Mammary epithelial cell (primary cell): ENCODE results near the gene TRIM54.

ENCODE experiments used
- EZH2 ChIP-seq: IDR thresholded peaks from 2 replicates; pipeline ENCODE4 v1.6.1; 2012; ENCODE audit warnings: low read length, inconsistent platforms, borderline replicate concordance
- TF ChIP-seq, protein P1 (sequence below), 2 donors: IDR thresholded peaks in 1 of 2; conservative IDR thresholded peaks in 1 of 2; 2 replicates each; pipeline ENCODE4 v1.5.1; 2011 to 2012; ENCODE audit warnings: inconsistent platforms in 2 of 2, low read length in 2 of 2, mild to moderate bottlenecking in 2 of 2, control low read depth in 1 of 2, low read depth in 1 of 2; ENCODE audit not compliant: insufficient read depth in 1 of 2; ENCODE audit errors: extremely low read depth in 1 of 2

- TF ChIP-seq, protein P1, sequence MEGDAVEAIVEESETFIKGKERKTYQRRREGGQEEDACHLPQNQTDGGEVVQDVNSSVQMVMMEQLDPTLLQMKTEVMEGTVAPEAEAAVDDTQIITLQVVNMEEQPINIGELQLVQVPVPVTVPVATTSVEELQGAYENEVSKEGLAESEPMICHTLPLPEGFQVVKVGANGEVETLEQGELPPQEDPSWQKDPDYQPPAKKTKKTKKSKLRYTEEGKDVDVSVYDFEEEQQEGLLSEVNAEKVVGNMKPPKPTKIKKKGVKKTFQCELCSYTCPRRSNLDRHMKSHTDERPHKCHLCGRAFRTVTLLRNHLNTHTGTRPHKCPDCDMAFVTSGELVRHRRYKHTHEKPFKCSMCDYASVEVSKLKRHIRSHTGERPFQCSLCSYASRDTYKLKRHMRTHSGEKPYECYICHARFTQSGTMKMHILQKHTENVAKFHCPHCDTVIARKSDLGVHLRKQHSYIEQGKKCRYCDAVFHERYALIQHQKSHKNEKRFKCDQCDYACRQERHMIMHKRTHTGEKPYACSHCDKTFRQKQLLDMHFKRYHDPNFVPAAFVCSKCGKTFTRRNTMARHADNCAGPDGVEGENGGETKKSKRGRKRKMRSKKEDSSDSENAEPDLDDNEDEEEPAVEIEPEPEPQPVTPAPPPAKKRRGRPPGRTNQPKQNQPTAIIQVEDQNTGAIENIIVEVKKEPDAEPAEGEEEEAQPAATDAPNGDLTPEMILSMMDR (conservative IDR thresholded peaks at IDR 0.05 in 1 of 2, IDR thresholded peaks at IDR 0.05 in 1 of 2; ENCODE audit: extremely low read depth in 1 of 2, insufficient read depth in 1 of 2, low read depth in 1 of 2, low read length in 2 of 2), result no peak
- TF ChIP-seq EZH2, result no peak
These were observed 36.6 kb upstream of the TRIM54 start for GRCh38 chr2:27245626-27246025.
